Measurements from ENCODE around the gene MTHFD2L. TPM values are rescaled to one million over a fixed set of nuclear protein-coding genes. Genes with fewer than 3 reads are reported as not detected.

Gene MTHFD2L
- total and polyA plus RNA-seq, 2 of the 8 experiments (the other 6 are each of a cell fraction or from before 2014, with no cell fraction given), result 5.4 to 15.0 TPM

- Histone ChIP-seq H2BK120ac (replicated peaks; ENCODE audit: low read depth, low read length) (no peak overlapping the region), H3K23ac (ENCODE audit: insufficient read length) (no peak overlapping the region), H2AK5ac (ENCODE audit: low read depth, low read length) (no peak overlapping the region), H3K27me3 (replicated peaks in 1 of 4; ENCODE audit: control insufficient read depth in 3 of 4, extremely low read depth in 1 of 4, insufficient read depth in 3 of 4, low read length in 3 of 4) (no peaks in the 10 kb centered on the region), H2BK20ac (ENCODE audit: low read length) (no peak overlapping the region), H4K91ac (replicated peaks; ENCODE audit: insufficient read length, low read length) (no peak overlapping the region), H3K14ac (ENCODE audit: insufficient read length) (no peak overlapping the region), H3K56ac (replicated peaks; ENCODE audit: insufficient read length, low read depth, low read length) (no peak overlapping the region), H2AFZ (ENCODE audit: low read length) (no peak overlapping the region), H3K79me1 (ENCODE audit: low read depth, low read length) (no peaks in the 10 kb centered on the region), H3K4me3 (ENCODE audit: extremely low read depth in 1 of 4, insufficient read depth in 2 of 4, low read depth in 3 of 4, low read length in 4 of 4) (no peak overlapping the region), H2BK5ac (ENCODE audit: low read depth, low read length) (no peak overlapping the region), H3K27ac (ENCODE audit: low read depth, low read length) (no peak overlapping the region), H2BK12ac (ENCODE audit: low read depth, low read length) (no peak overlapping the region), H4K20me1 (replicated peaks in 1 of 2; ENCODE audit: control insufficient read depth in 1 of 2, insufficient read depth in 2 of 2, low read length in 2 of 2) (no peaks in the 10 kb centered on the region), H3K18ac (ENCODE audit: extremely low read depth, low read length) (no peak overlapping the region), H2BK15ac (ENCODE audit: low read length) (no peak overlapping the region), H3K79me2 (ENCODE audit: control insufficient read depth in 1 of 2, insufficient read depth in 2 of 2, low read length in 2 of 2) (no peaks in the 10 kb centered on the region), H3K4me1 (replicated peaks in 1 of 4; ENCODE audit: control insufficient read depth in 3 of 4, insufficient read depth in 4 of 4, low read length in 3 of 4) (no peaks in the 10 kb centered on the region), H3K36me3 (ENCODE audit: control insufficient read depth in 2 of 4, insufficient read depth in 4 of 4, low read length in 3 of 4) (no peaks in the 10 kb centered on the region), H3K4ac (replicated peaks; ENCODE audit: insufficient read length, low read depth, low read length) (no peak overlapping the region), H4K5ac (ENCODE audit: insufficient read length, low read depth, low read length) (no peak overlapping the region), H3K9ac (replicated peaks in 1 of 4; ENCODE audit: extremely low read depth in 1 of 4, low read depth in 3 of 4, low read length in 3 of 4) (no peak overlapping the region), H4K8ac (ENCODE audit: extremely low read depth, insufficient read depth, low read length) (no peak overlapping the region), H3K23me2 (ENCODE audit: low read depth, low read length) (no peaks in the 10 kb centered on the region), H3K4me2 (ENCODE audit: insufficient read depth in 1 of 2, low read depth in 2 of 2, low read length in 2 of 2) (no peak overlapping the region), H3K9me3 (ENCODE audit: insufficient read depth in 2 of 2, low read depth in 1 of 2, low read length in 1 of 2) (no peaks in the 10 kb centered on the region)
- POLR2A ChIA-PET (ENCODE audit: partially characterized antibody), result no interaction called here
- CTCF ChIA-PET (ENCODE audit: partially characterized antibody), result interaction anchor here (1.1 to 1.2 kb wide), 3 partner anchors 16 to 123 kb away, joined by 3 to 4 read pairs (median 3); partner anchors contain the start of gene CXCL2
- no peak for FAIRE-seq
- DNase-seq (ENCODE audit: low read depth in 1 of 2, low spot score in 2 of 2), result no peak
- TF ChIP-seq CHD1 (IDR thresholded peaks at IDR 0.05; ENCODE audit: low read depth, low read length) (no peak), USF2 (IDR thresholded peaks at IDR 0.05; ENCODE audit: low read length) (no peak), CREB1 (IDR thresholded peaks at IDR 0.05) (no peak), BCL11A (IDR thresholded peaks at IDR 0.05; ENCODE audit: low read depth in 2 of 2, low read length in 2 of 2) (no peak), GTF2F1 (IDR thresholded peaks at IDR 0.05; ENCODE audit: borderline replicate concordance, low read depth, low read length) (no peak), SIRT6 (IDR thresholded peaks at IDR 0.05; ENCODE audit: low read length) (no peak), SP4 (IDR thresholded peaks at IDR 0.05; ENCODE audit: low read length) (no peak), NRF1 (IDR thresholded peaks at IDR 0.05; ENCODE audit: low read depth, low read length) (no peak), RBBP5 (IDR thresholded peaks at IDR 0.05; ENCODE audit: borderline replicate concordance, low read depth, low read length) (no peak), RFX5 (IDR thresholded peaks at IDR 0.05; ENCODE audit: borderline replicate concordance, low read depth, low read length) (no peak), RXRA (IDR thresholded peaks at IDR 0.05; ENCODE audit: insufficient read depth, low read depth, low read length) (no peak)
- WGBS, 2 experiments (ENCODE audit: extremely low coverage in 1 of 2, insufficient coverage in 1 of 2, insufficient read length in 1 of 2, insufficient replicate concordance in 2 of 2, low coverage in 1 of 2, low lambda C conversion rate in 2 of 2, missing lambda C conversion rate in 1 of 2), result 95% methylated on average over 6 of the region's 6 CpGs; no CpG with 5 or more reads in 1 of the 2 experiments
Observed at GRCh38 chr4:74118600-74119338, 39.1 kb upstream of the MTHFD2L start.

Measured in H1 (cell line).